BE2C (cell line): Measurements from ENCODE around the gene PDPN.

Experiments used
- DNase-seq: peaks from one replicate; pipeline ENCODE4 v3.0.0-alpha.2; 2020
- H3K27me3 ChIP-seq: fragments of 250-450 bp; sonication (Bioruptor Pico); 2 replicates; pipeline ENCODE4 v1.5.1; 2020; ENCODE audit warnings: mild to moderate bottlenecking
- H3K36me3 ChIP-seq: fragments of 250-450 bp; sonication (Bioruptor Pico); 2 replicates; pipeline ENCODE4 v1.5.1; 2020; ENCODE audit warnings: mild to moderate bottlenecking
- H3K4me1 ChIP-seq: fragments of 250-450 bp; sonication (Bioruptor Pico); 2 replicates; pipeline ENCODE4 v1.5.1; 2020
- H3K4me3 ChIP-seq: 2 replicates; pipeline ENCODE4 v1.5.1; 2011; ENCODE audit warnings: low read depth, low read length
- H3K9me3 ChIP-seq: fragments of 250-450 bp; sonication (Bioruptor Pico); 2 replicates; pipeline ENCODE4 v1.5.1; 2020
- CTCF ChIP-seq: IDR thresholded peaks from 2 replicates; pipeline ENCODE4 v1.5.1; 2012; ENCODE audit warnings: mild to moderate bottlenecking, low read depth, low read length

Gene PDPN

GRCh38 chr1:13541435-13542215, 42.0 kb upstream of the PDPN start:
- DNase-seq, result no peak
- no peak for TF ChIP-seq CTCF
- Histone ChIP-seq H3K9me3 (no peaks in the 10 kb centered on the region), H3K4me1 (no peaks in the 10 kb centered on the region), H3K36me3 (no peaks in the 10 kb centered on the region), H3K27me3 (no peaks in the 10 kb centered on the region), H3K4me3 (no peak overlapping the region)

DNA sequence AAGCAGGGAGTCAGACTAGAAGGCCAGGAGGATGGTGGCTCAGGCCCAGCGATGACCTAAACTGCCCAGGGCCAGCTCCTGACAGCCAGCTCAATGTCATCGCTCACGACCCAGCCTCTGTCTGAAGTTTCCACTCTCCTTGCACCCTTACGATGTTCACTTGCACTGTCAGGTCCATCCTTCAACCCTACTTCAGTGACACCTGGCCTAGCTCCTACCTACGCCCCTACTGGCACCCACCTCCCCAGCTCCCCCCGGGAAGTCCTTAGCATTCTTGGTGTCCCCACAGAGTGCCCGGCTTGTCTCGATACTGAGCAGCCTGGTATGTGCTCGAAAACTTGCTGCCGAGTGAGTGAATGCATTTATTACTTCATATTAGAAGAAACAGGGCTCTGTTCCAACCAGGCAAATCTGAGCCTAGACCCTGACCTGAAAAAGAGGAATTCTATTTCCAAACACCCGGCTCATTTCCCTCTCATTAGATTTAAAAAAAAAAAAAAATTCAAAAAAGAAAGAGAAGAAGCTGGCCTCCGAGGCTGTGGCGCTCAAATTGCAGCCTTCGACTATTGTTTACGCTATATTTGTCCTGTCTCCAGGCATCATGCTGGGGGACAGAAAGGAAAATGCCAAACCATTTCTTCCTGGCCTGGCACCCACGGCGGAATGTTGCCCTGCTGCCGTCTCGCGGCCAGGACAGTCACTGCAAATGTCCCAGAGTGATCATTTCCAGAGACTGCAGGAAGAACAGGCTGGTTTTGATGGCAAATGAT, 40.0 kb upstream of the PDPN start:
- no peaks in the 10 kb centered on the region for H3K4me1 ChIP-seq
- H3K4me3 ChIP-seq, result no peak overlapping the region
- no peaks in the 10 kb centered on the region for H3K27me3 ChIP-seq
- H3K36me3 ChIP-seq, result no peaks in the 10 kb centered on the region
- no peak for TF ChIP-seq CTCF
- no peaks in the 10 kb centered on the region for H3K9me3 ChIP-seq
- no peak for DNase-seq

DNA sequence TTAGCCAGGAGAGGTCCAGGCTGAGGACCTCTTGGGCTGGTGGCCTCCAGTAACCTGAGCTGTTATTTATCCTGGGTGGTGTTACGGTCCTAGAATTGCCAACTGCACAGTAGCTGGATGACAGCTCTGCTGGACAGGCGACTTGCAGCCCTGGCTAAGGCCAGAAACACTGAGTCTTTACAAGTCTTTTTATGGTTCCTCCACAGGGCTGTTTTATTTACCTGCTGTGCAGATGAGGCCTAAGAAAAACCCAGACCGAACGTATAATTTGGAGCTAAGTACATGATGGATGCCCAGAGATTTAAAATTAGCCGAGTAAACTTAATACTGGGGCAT, 39.4 kb upstream of the PDPN start:
- no peaks in the 10 kb centered on the region for H3K4me1 ChIP-seq
- no peaks in the 10 kb centered on the region for H3K36me3 ChIP-seq
- H3K4me3 ChIP-seq, result no peak overlapping the region
- no peak for TF ChIP-seq CTCF
- no peaks in the 10 kb centered on the region for H3K9me3 ChIP-seq
- DNase-seq, result no peak
- H3K27me3 ChIP-seq, result no peaks in the 10 kb centered on the region

GRCh38 chr1:13546791-13547190, 36.8 kb upstream of the PDPN start:
- TF ChIP-seq CTCF, result no peak
- Histone ChIP-seq H3K4me1 (no peaks in the 10 kb centered on the region), H3K36me3 (no peaks in the 10 kb centered on the region), H3K4me3 (no peak overlapping the region), H3K9me3 (no peaks in the 10 kb centered on the region), H3K27me3 (no peaks in the 10 kb centered on the region)
- DNase-seq, result no peak

- TF ChIP-seq CTCF, result no peak
- DNase-seq, result no peak
- H3K4me1 ChIP-seq, result no peaks in the 10 kb centered on the region
- H3K4me3 ChIP-seq, result no peak overlapping the region
- H3K9me3 ChIP-seq, result no peaks in the 10 kb centered on the region
- H3K36me3 ChIP-seq, result no peaks in the 10 kb centered on the region
- H3K27me3 ChIP-seq, result no peaks in the 10 kb centered on the region
Measured at GRCh38 chr1:13548281-13548680, 35.4 kb upstream of the PDPN start.

DNA sequence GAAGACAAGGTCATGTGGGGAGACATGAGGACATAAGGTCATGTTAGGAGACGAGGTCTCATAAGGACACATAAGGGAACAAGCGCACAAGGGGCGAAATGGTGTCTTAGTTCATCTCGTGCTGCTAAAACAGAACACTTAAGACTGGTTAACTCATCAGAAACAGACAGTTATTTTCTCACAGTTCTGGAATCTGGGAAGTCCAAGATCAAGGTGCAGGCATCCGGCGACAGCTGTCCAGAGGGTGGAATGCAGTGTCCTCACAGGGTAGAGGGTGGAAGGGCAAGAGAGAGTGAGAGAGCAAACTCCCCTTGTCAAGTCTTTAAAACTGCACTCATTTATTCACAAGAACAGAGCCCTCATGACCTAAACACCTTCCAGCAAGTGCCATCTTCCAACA, 34.6 kb upstream of the PDPN start:
- H3K36me3 ChIP-seq, result no peaks in the 10 kb centered on the region
- H3K9me3 ChIP-seq, result no peaks in the 10 kb centered on the region
- DNase-seq, result no peak
- H3K27me3 ChIP-seq, result no peaks in the 10 kb centered on the region
- no peak for TF ChIP-seq CTCF
- H3K4me3 ChIP-seq, result no peak overlapping the region
- H3K4me1 ChIP-seq, result no peaks in the 10 kb centered on the region
